Activated naive CD4-positive, alpha-beta T cell treated with anti-CD3 and anti-CD28 coated beads, Interleukin-2, amount 50 U/mL, for 16 hours (primary cell): Measurements from ENCODE around the gene DIO3.
"Not testable (repeated sequence)": the region's sequence is repeated elsewhere in the genome, so short reads cannot be mapped to it uniquely, and the experiment has no call there.

Experiments
- DNase-seq: peaks from one replicate; pipeline ENCODE4 v3.0.0-alpha.2; 2020

Gene DIO3

DNA sequence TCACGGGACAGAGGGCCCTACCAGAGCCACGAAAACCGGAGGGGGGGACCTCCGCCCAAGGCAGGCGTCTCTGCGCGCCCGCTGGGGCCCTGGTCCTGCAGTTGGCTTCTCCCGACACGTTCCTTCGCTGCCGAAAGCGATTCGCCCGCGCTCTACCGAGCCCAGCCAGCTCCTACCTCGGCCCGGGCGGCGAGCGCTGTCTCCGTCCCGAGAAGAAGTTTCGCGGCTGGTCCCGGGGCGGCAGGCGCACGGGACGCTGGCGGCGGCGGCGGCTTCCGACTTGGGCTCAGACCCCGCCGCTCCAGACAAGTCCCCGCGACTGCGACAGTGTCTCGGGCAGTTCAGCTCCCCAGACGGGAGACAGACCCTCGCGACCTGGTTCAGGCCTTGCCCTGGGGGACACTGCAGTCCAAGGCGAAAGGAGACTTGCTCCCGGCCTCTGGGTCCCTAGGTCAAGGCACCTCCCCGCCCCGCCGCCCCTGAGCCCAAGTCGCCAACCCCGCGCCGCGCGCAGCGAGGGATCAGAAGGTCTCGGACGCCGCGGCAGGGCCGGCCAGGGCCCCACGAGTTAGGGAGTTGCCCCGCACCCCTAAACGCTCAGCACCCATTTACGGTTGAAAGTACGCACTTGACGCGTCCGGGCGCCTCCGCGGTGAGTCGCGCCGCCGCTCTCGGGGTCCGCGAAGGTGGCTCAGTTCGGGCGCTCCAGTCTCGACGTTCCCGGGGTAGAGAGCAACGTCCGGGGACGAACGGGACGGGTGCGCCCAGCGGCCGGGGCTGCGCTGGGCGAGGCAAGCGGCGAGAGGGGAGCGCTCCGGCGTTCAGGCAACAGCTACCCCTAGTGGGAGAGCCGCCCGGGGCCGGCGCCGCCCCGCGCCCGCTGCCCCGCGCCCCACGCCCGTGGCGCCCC is 1.4 kb upstream of the DIO3 start:
- DNase-seq: no peak

DNA sequence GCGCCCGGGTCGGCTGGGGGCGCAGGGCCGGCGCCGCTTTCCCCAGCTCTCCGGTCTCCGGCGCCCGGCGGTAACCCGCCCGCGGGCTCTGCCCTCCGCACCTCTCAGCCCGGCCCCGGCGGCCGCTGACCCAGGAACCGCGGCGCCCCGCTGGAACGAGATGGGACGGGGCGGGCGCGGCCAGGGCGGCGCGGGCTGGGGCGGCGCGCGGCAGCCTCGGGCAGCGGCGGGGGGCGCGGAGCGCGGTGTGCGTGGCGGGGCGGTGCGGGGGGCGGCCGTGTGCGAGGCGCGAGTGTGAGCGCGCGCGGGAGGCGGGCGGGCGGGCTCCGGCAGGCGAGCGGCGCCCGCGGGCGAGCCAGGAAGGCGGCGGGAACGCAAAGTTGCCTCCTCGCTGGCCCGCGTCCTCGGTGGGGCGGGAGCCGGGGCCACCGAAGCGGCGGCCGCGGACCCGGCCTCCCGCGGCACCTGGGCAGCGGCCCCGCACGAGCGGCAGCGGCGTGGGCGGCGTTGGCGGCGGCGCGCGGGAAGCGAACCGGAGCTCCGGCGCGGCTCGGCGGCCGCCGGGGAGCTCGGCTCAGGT is 671 bp upstream of the DIO3 start:
- no peak for DNase-seq

DNA sequence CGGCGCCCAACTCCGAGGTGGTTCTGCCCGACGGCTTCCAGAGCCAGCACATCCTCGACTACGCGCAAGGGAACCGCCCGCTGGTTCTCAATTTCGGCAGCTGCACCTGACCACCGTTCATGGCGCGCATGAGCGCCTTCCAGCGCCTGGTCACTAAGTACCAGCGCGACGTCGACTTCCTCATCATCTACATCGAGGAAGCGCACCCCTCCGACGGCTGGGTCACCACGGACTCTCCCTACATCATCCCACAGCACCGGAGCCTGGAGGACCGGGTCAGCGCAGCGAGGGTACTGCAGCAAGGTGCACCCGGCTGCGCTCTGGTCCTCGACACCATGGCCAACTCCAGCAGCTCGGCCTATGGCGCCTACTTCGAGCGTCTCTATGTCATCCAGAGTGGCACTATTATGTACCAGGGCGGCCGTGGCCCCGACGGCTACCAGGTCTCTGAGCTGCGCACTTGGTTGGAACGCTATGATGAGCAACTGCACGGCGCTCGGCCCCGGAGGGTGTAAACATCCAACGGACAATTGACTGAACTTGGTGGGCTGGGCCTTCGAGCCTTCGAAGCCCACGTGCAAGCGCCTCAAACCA is 699 bp downstream of the DIO3 start:
- no peak for DNase-seq

DNA sequence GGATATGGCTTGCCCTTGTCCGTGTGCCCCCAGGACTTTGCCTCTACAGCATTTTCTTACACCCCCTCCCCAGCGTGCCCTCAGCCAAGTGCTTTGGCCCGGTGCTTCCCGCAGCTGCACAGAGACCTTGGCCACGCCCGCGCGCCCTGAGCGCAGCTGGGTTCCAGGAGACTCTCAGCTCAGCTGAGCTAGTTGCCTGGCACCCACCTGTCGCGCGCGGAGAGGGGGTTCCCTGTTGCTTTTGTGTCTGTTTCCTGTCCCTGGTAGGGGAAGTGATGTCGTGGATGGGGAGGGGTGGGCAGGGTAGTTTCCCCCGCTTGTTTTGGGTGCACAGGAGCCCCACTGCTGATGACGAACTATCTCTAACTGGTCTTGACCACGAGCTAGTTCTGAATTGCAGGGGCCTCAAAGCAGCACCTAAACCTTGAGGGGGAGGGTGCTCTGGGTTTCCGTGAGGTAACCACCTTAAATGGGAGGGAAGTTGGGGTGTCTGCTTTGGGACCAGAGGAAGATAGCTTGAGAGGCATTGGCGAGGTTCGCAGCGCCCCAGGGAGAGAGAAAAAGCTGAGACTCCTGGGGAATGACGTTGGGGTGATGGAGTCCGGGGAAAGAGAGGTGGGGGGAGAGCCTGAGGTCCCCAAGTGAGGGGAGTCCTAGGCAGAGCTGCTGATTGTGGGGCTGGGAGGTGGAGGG is 1.5 kb downstream of the DIO3 start:
- no peak for DNase-seq

DNA sequence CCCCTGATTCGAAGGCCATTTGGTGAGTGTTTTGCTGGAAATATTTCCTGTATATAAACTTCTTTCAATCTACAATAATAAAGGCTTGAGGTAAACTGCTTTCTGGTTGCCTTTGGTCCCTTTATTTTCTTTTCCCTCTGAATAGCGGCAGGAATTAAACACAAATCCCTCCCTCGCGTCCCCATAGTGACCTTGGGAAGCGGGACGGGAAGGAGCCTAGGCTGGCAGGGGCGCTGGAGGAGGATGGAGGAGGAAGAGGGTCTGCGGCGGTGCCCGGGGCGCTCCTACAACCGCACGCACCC is 2.0 kb downstream of the DIO3 start:
- no peak for DNase-seq

DNA sequence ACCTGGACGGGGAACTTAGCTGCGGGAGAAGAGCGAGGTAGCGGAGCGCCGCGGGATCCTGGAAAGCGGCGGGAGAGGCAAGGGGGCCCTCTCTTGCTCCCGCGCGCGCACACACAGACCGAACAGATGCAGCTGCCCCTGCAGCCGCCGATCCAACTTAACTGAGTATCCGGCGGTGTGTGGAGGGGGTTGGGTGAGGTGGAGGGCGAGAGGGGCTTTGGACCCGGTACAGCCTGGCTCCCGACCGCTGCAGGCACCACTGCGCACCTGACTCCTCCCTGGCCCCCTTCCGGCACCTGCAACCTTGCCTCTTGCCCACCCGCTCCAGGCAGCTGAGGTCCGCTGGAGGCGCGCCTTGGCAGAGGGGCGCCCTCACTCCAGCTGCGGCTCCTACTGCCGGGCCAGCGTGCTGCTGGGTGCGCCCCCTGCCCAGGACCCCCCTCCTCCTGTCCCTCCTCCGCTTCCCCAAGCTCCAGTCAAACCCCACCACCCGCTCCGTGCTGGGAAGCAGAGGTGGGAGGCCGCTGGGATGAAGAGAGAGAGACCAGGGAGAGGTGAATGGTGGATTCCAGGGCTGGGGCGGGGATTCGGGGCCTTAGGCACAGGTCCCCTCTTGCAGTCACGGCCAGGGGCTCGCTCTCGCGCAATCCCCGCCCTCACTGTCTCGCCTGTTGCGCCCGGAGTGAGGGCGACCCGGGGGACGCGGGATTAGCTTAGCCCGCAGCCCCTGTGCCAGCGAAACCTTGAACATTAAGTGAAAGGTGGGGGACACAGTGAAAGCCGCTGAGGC is 2.6 kb downstream of the DIO3 start:
- no peak for DNase-seq

DNA sequence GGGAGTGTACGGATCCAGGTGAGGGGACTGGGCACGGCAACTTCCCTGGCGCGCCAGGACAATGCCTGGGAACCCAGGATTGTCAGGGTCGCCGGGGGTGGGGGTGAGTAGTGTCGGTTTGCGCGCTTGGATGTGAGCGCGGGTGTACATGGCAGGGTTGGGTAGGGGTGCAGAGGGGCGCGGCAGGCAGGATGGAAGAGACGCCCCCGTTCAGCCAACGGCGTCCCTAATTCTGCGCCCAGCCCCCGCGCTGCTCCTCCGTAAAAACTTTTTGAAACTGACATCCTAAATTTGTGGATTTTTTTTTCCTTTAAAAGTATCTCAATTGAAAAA is 3.1 kb downstream of the DIO3 start:
- DNase-seq: no peak

DNA sequence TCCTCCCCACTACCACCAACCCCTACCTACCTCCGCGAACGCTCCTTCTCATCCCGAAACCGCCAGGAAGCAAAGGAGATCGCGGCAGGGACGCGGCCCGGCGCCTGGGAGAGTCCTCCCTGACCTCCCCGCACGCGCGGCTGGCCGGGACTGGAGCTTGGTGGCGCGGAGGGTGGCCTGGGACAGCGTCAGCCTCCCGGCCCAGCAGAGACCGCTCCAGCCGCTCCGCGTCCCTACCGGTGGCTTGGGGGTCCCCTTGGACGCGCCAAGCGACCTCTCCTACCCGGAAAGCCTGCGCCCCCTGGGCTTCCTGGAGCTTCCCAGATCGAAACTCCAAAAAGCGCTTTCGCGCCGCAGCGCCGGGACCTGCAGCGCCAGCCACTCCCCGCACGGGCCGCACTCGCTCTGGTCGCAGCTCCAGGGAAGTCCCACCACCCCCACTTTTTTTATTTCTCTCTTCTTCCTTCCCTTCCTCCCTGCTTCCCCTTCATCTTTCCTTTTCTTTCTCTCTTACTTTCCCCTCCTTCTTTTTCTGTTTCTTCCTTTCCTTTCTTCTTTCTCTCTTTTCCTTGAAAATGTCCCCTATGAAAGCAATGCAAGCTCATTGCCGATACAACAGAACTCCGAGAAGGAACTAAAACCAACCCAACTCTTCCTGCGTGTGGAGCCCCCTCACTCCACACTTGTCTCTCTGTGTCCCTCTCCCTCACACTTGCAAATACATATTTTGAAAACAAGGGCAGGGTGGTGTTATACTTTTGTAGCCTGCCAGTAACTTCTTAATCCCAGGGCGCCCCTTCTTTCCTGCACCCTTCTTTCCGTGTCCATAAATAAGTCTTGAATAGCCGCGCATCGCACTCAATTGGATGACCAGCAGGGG is 3.8 kb downstream of the DIO3 start:
- DNase-seq: no peak

DNA sequence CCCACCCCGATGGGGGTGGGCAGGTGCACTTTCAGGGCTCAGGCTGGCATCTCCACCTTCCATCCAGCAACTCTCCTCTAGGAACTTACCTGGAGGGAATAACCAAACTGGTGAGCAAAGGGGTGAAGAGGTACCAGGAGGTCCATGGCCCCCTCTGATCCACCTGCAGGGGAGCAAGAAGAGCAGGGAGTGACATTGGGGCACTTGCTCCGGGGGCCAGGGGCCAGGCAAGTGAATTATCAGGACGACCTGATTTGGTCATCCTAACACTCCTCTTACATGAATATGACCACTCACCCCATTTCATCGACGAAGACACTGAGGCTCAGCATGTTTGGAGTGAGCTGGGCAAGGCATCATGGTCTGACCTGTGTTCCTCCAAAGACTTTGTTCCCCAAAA is 6.0 kb downstream of the DIO3 start:
- DNase-seq: no peak

DNA sequence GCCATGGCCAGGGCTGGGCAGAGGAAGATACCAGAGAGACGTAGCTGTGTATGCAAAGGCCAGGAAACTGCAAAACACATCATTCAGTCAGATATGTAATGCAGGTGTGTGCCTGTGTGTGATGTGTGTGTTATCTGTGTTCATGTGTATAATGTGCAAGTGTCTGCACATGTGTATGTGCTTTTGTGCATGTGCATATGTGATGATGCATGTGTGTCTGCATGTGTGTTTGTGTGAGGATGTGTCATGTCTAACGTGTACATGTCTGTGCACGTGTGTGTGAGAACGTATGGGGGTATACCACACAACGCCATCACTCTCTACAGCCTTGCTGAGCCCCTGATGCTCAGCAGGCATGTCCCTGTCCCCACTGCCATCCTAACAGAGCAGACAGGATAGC is 9.7 kb downstream of the DIO3 start:
- no peak for DNase-seq

DNA sequence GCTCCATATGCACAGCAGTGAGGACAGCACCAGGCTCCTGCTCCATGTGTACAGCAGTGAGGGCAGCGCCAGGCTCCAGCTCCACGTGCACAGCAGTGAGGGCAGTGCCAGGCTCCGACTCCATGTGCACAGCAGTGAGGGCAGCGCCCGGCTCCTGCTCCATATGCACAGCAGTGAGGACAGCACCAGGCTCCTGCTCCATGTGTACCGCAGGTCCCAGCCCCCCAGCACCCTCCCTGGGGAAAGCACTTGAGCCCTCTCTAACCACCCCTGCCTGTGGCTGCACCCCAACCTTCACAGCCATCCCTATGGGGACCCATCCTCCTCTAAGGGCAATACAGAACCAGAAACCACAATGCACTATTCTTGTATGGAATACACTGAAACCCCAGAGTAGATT is 11.2 kb downstream of the DIO3 start:
- DNase-seq: not testable (repeated sequence)

DNA sequence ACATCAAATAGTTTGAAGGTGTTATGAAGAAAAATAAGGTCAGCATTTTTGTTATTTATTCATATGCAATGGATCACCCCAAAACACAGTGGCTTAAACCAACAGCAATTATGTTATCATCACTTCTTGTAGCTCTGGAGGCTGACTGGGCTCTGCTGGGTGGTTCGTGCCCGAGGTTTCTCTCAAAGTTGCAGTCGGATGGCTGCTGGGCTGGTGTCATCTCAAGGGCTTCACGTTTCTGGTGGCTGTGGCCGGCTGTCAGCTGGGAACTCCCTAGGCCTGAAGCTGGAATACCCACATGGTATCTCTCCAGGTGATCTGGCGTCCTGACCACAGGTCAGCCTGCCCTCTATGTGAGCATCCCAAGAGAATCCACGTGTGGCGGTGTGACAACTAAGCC is 12.0 kb downstream of the DIO3 start:
- no peak for DNase-seq

DNA sequence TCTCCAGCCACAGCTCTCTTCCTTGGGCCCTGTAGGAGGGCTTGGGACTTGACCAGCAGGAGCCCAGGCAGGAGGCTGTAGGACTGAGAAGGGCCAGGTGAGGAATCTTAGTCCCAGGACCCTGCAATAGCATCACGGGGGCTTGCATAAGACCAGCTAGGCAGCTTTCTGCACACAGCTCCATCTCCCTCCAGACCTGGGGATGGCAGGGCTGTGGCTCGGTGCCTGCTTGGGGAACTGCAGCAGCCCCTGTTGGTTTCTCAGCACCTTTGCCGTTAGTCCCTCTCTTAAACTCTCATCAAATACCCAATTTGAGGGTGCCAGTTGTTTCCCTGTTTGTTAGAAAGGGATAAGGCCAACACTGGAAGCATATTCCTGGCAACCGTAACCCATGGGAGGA is 14.3 kb downstream of the DIO3 start:
- no peak for DNase-seq

DNA sequence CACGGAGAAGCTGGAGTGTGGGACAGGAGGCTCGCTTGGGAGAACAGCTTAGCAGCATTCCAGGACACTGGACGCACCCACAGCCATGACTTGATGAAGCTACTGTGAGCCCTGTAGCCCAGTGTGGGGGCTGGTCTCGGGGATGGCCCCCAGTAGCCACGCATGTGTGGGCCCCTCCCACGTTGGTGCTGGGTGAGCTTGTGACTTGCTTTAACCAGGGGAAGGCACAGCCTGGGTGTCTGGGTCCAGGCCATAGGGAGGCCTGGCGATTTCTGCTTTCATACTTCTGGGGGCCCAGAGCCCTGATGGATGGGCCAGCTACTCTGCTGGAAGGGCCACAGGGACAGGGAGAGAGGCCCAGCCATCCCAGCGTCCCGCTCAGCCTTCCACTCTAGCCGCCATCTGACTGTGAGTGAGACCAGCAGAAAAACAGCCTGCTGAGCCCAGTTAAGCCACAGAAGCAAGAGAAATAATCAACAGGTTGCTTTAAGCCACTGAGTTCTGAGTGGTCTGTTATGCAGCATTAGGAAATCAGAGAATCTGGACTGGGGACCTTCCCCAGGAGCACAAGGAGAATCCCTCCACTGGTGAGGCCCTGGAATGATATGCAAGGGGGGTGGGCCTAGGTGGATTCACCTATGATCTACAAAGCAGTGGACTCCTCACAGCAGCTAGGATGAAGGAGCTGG is 16.1 kb downstream of the DIO3 start:
- no peak for DNase-seq

DNA sequence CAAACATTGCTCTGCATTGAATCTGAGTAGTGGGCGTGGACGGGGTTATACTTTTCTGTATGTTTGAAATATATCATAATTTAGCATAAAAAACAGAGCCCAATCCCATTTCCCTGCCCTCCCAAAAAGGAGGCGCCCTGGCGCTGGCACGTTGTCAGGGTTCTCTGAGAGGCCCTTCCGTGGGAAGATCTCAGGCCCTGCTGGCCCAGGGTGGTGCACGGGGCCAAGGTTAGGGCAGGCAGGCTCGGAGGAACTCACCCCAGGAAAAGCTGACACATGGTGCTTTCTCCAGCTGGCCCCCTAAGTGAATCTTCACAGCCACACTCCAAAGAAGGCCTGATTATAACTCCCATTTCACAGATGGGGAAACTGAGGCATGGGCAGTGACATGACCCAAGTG is 17.2 kb downstream of the DIO3 start:
- no peak for DNase-seq

DNA sequence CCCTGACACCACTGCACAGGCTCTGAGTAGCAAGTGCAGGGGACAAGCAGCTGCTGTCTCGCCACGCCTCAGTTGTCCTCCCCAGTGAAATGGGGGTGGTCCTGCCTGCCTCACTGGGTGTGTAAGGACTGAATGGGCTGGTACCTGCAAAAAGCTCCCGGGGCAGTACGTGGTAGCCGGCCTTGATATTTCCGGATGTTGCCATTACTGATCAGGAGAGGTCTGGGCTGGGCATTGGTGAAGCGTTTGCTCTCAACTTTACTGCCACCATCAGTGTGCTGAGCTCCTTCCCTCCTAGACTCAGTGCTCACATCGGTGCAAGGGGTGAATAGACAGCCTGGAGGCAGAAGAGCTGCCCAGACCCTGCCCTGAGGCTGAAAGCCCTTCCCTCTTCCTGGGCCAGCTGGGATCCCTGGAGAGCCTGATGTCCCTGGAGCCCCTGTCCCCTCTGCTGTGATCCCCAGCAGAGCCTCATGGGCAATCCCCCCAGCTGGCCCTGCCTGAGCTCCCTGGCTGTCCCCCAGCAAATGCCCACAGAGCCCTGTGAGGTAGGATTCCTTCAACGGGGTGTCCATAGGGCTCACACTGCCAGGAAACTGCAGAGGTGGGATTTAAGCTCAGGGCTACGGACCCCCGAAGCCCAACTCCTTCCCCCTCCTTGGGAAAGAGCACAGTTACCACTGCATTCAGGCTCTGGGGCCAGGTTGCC is 18.2 kb downstream of the DIO3 start:
- DNase-seq: no peak

DNA sequence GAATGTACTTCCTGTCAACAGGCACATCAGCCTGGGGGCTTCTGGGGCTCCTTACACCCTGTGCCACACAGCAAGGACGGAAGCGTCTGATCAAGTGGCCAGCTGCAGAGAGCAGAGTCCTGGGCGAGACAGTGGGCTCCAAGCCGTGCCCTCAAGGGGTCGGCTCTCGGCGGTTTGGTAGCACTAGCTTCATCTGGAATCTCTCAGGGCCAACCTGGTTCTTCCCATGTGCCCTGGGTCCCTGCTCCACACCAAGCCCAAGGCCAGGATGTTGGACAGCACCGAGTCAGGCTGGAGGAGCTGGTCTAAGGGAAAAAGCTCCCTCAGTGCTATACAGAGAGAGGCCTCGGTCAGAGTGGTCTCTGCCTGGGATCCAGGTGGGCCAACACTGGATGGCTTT is 20.5 kb downstream of the DIO3 start:
- DNase-seq: no peak

DNA sequence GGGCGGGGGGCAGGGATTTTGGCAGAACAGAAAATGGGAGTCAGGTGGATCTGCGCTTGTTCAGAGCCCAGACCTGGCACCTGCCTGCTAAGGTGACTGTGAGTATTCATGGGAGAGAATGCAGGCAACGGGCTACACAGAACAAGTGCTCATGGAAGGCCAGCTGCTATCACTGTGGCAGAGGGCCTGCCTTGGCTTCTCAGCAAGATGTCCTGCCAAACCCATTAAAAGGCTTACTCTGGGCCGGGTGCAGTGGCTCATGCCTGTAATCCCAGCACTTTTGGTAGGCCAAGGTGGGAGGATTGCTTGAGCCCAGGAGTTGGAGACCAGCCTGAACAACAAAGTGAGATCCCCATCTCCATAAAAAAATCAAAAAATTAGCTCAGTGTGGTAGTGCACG is 21.0 kb downstream of the DIO3 start:
- no peak for DNase-seq

DNA sequence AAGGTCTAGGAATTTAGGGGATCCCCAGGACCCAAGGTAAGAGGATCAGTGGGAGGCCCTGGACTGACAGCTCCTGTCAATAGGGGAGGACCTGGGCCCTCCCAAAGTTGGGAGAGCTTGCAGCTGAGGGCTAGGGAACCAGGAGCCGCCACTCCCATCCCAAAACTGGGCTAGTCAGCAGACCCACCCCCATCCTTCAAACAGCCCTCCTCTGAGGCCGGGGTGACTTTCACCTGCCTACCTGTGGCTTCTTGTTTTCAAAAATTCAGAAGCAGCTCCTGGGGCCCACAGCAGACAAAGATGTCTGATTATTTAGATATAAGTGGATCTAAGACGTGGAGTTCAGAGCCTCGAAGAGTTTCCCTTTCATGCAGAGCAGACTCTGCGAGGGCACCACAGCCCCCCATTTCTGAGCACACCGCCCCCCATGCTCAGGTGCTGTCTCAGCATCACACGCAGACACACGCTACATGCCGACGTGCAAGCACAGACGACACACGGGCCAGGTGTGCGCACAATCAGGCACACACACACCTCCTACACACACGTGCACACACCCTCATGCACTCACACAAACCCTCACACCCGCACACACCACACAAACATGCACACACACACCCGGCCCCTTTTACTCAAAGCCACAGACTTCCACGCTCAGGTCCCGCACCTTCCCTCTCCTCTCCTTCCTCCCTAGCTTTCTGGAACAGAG is 21.9 kb downstream of the DIO3 start:
- no peak for DNase-seq

DNA sequence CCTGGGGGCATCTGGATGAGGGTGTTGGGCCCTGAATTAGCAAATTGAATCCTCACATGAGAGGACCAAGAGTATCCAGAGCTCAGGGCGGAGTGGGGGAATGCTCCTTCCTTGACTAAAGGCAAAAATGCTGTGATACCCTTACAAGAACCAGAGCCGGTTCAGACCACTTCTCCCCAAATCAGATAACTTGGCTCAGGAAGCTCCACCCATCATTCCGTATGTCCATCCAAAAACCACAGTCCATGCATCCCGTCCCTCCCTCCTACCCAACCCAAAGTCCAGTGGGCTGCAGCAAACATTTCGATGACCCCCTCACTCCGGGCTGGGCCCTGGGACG is 22.4 kb downstream of the DIO3 start:
- no peak for DNase-seq
